ENCODE data around the gene TNNC2.
"Not testable (repeated sequence)": the region's sequence is repeated elsewhere in the genome, so short reads cannot be mapped to it uniquely, and the experiment has no call there.

TNNC2 gene

GRCh38 chr20:45848421-45848820 is 21.3 kb upstream of the TNNC2 start:
- DNase-seq: no peak

GRCh38 chr20:45845452-45845851 is 18.3 kb upstream of the TNNC2 start:
- DNase-seq: no peak

- no peak for DNase-seq
Observed at GRCh38 chr20:45843506-45843905, 16.4 kb upstream of the TNNC2 start.

GRCh38 chr20:45842169-45842812 is 15.2 kb upstream of the TNNC2 start:
- no peak for DNase-seq

- no peak for DNase-seq
Observed at GRCh38 chr20:45841407-45842129, 14.5 kb upstream of the TNNC2 start.

- no peak for DNase-seq
Observed at GRCh38 chr20:45840700-45841198, 13.6 kb upstream of the TNNC2 start.

- DNase-seq: no peak
Observed at GRCh38 chr20:45836841-45837240, 9.7 kb upstream of the TNNC2 start.

GRCh38 chr20:45835825-45836224 is 8.7 kb upstream of the TNNC2 start:
- DNase-seq: no peak

GRCh38 chr20:45835329-45835765 is 8.2 kb upstream of the TNNC2 start:
- peak in 1 of 2 experiments; percentile 13 for DNase-seq

GRCh38 chr20:45834797-45835161 is 7.7 kb upstream of the TNNC2 start:
- DNase-seq: no peak

- no peak for DNase-seq
Observed at GRCh38 chr20:45833883-45834796, 7.0 kb upstream of the TNNC2 start.

GRCh38 chr20:45833030-45833882 is 6.1 kb upstream of the TNNC2 start, which contains the start of gene SNX21:
SNX21 (plus strand) TSS chr20:45833799; CDS start chr20:45833920, 121 bp downstream.
- DNase-seq: peak; percentile 55 to 62

- no peak for DNase-seq
Observed at GRCh38 chr20:45832619-45833018, 5.5 kb upstream of the TNNC2 start.

GRCh38 chr20:45829673-45830106 is 2.6 kb upstream of the TNNC2 start:
- DNase-seq: not testable (repeated sequence)

GRCh38 chr20:45828589-45828988 is 1.5 kb upstream of the TNNC2 start:
- DNase-seq: no peak

GRCh38 chr20:45827712-45828111 is 600 bp upstream of the TNNC2 start:
- DNase-seq: no peak

GRCh38 chr20:45826381-45827019 is 612 bp downstream of the TNNC2 start:
- DNase-seq: no peak

GRCh38 chr20:45823949-45824835 is 2.9 kb downstream of the TNNC2 start:
- DNase-seq: no peak

- DNase-seq: no peak
Observed at GRCh38 chr20:45822857-45823256, 4.3 kb downstream of the TNNC2 start.

- no peak for DNase-seq
Observed at GRCh38 chr20:45821947-45822346, 5.2 kb downstream of the TNNC2 start.

- no peak for DNase-seq
Observed at GRCh38 chr20:45819466-45819865, 7.6 kb downstream of the TNNC2 start.
